HFFc6 (cell line): ENCODE measurements around the gene TMEM98. TPM values are rescaled to one million over a fixed set of nuclear protein-coding genes. Genes with fewer than 3 reads are reported as not detected.
"Not testable (repeated sequence)": the region's sequence is repeated elsewhere in the genome, so short reads cannot be mapped to it uniquely, and the experiment has no call there.

Experiments used
- DNase-seq: peaks from one replicate; pipeline ENCODE4 v3.0.0-alpha.2; 2018
- H3K27ac Mint-ChIP-seq: 2 replicates; pipeline ENCODE4 v1.8.0; 2020; ENCODE audit warnings: mild to moderate bottlenecking, mixed read lengths
- H3K27me3 Mint-ChIP-seq: 2 replicates; pipeline ENCODE4 v1.8.0; 2021; ENCODE audit warnings: mild to moderate bottlenecking, moderate library complexity, mixed read lengths; ENCODE audit not compliant: insufficient read depth
- H3K36me3 Mint-ChIP-seq: 2 replicates; pipeline ENCODE4 v1.8.0; 2021; ENCODE audit warnings: low read depth, mixed read lengths
- H3K4me1 Mint-ChIP-seq: 2 replicates; pipeline ENCODE4 v1.8.0; 2020; ENCODE audit warnings: low read depth, mixed read lengths
- H3K4me3 Mint-ChIP-seq: 2 replicates; pipeline ENCODE4 v1.8.0; 2020; ENCODE audit warnings: mild to moderate bottlenecking, moderate library complexity, mixed read lengths
- H3K9me3 Mint-ChIP-seq: 2 replicates; pipeline ENCODE4 v1.8.0; 2020; ENCODE audit warnings: mild to moderate bottlenecking, mixed read lengths
- CTCF ChIP-seq: fragments of 200-600 bp; sonication (generic); IDR thresholded peaks from 2 replicates; pipeline ENCODE4 v1.5.0; 2021; ENCODE audit warnings: antibody characterized with exemption, mild to moderate bottlenecking
- total RNA-seq, 6 experiments: library from RNA; stranded (reverse); fragmentation: NEBNext Ultra II Directional; extraction: Animal tissue kit (Norgen Biotek cat#: 25700); gene quantifications; 2 replicates in 1 of 6; 3 replicates in 5 of 6; pipeline ENCODE4 v1.2.3, GENCODE V29; 2021

The TMEM98 gene
- total RNA-seq, 6 experiments from 2014 or later = 34.4 to 66.9 (median 38.5) TPM

- Mint-ChIP-seq H3K27me3 (peaks cover 4% of the 10 kb centered on the region; the same call in 1 of the 2 replicates), H3K4me1 (no peaks in the 10 kb centered on the region; the same call in 1 of the 2 replicates), H3K27ac (no peak overlapping the region), H3K36me3 (no peaks in the 10 kb centered on the region), H3K4me3 (no peak overlapping the region), H3K9me3 (peaks cover 6% of the 10 kb centered on the region)
- no peak for TF ChIP-seq CTCF
- DNase-seq = no peak
Measured at GRCh38 chr17:32976605-32977004, 48.7 kb downstream of the TMEM98 start.

- Mint-ChIP-seq H3K9me3 (peaks cover 17% of the 10 kb centered on the region), H3K27ac (no peak overlapping the region), H3K4me1 (no peaks in the 10 kb centered on the region), H3K36me3 (peaks cover 7% of the 10 kb centered on the region; the same call in 1 of the 2 replicates), H3K27me3 (peaks cover 3% of the 10 kb centered on the region; the same call in 1 of the 2 replicates), H3K4me3 (no peak overlapping the region)
- DNase-seq = no peak
- TF ChIP-seq CTCF = no peak
Measured at GRCh38 chr17:32980230-32980629, 52.3 kb downstream of the TMEM98 start.

GRCh38 chr17:32981611-32982010 is 53.7 kb downstream of the TMEM98 start:
- not testable (repeated sequence) for H3K4me3 Mint-ChIP-seq, DNase-seq, H3K4me1 Mint-ChIP-seq, H3K27ac Mint-ChIP-seq, H3K27me3 Mint-ChIP-seq, H3K36me3 Mint-ChIP-seq
- H3K9me3 Mint-ChIP-seq = peaks cover 17% of the 10 kb centered on the region

- peaks cover 16% of the 10 kb centered on the region for H3K36me3 Mint-ChIP-seq
- H3K4me1 Mint-ChIP-seq = no peaks in the 10 kb centered on the region
- peaks cover 33% of the 10 kb centered on the region for H3K9me3 Mint-ChIP-seq
- no peak overlapping the region for H3K27ac Mint-ChIP-seq
- H3K4me3 Mint-ChIP-seq = no peak overlapping the region
- DNase-seq = no peak
- peaks cover 3% of the 10 kb centered on the region for H3K27me3 Mint-ChIP-seq
- TF ChIP-seq CTCF = no peak
Measured at GRCh38 chr17:32985050-32985756, 57.2 kb downstream of the TMEM98 start.

GRCh38 chr17:32987453-32987805 is 59.5 kb downstream of the TMEM98 start:
- not testable (repeated sequence) for H3K27ac Mint-ChIP-seq, H3K36me3 Mint-ChIP-seq, H3K4me3 Mint-ChIP-seq, H3K27me3 Mint-ChIP-seq, H3K4me1 Mint-ChIP-seq, DNase-seq
- H3K9me3 Mint-ChIP-seq = peaks cover 20% of the 10 kb centered on the region

GRCh38 chr17:32987868-32988267 is 59.9 kb downstream of the TMEM98 start:
- H3K27ac Mint-ChIP-seq, H3K4me3 Mint-ChIP-seq, DNase-seq, H3K27me3 Mint-ChIP-seq, H3K36me3 Mint-ChIP-seq, H3K4me1 Mint-ChIP-seq: not testable (repeated sequence)
- H3K9me3 Mint-ChIP-seq = peaks cover 16% of the 10 kb centered on the region

- Mint-ChIP-seq H3K9me3 (peaks cover 16% of the 10 kb centered on the region), H3K36me3 (peaks cover 9% of the 10 kb centered on the region), H3K27ac (no peak overlapping the region), H3K4me1 (no peaks in the 10 kb centered on the region), H3K4me3 (no peak overlapping the region), H3K27me3 (peaks cover 6% of the 10 kb centered on the region)
- TF ChIP-seq CTCF = no peak
- DNase-seq = no peak
Measured at GRCh38 chr17:32988481-32989101, 60.6 kb downstream of the TMEM98 start.
